Mucosa of stomach (tissue), 1 donor: Measurements from ENCODE around the gene BANF2.

Experiments
- H3K27me3 ChIP-seq: one replicate; pipeline ENCODE4 v1.7.0; 2013; ENCODE audit warnings: mild to moderate bottlenecking, low read length; ENCODE audit not compliant: control insufficient read depth, insufficient read depth
- H3K36me3 ChIP-seq: one replicate; pipeline ENCODE4 v1.7.0; 2013; ENCODE audit warnings: low read length; ENCODE audit not compliant: control insufficient read depth, insufficient read depth
- H3K4me1 ChIP-seq: one replicate; pipeline ENCODE4 v1.7.0; 2013; ENCODE audit warnings: mild to moderate bottlenecking, low read length; ENCODE audit not compliant: control insufficient read depth, insufficient read depth
- H3K4me3 ChIP-seq: one replicate; pipeline ENCODE4 v1.7.0; 2013; ENCODE audit warnings: low read length
- H3K9ac ChIP-seq: one replicate; pipeline ENCODE4 v1.7.0; 2013; ENCODE audit warnings: mild to moderate bottlenecking, low read length, moderate library complexity
- H3K9me3 ChIP-seq: one replicate; pipeline ENCODE4 v1.7.0; 2013; ENCODE audit warnings: mild to moderate bottlenecking, low read length, moderate library complexity; ENCODE audit not compliant: control insufficient read depth
- donor health status: Pancreatic carcinoma.

BANF2 gene

DNA sequence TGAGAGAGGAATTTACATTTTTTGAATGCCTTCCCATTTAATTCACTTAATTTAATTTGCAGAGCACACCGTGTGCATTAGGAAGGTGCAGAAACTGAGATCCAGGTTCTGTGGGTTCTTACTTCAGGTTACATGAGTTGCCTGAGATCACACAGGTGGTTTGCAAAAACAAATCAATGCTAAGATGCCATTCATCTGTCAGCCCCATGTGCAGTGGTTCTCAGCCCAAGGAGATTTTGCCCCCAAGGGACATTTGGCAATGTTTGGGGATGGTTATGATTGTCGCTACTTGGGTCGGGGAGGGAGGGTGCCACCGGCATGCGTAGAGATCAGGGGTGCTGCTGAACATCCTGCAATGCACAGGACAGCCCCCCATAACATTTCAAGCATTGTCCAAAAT, 34.6 kb downstream of the BANF2 start:
- no peaks in the 10 kb centered on the region for H3K4me1 ChIP-seq
- no peak overlapping the region for H3K4me3 ChIP-seq
- H3K27me3 ChIP-seq, result no peaks in the 10 kb centered on the region
- no peaks in the 10 kb centered on the region for H3K36me3 ChIP-seq
- H3K9me3 ChIP-seq, result no peaks in the 10 kb centered on the region
- H3K9ac ChIP-seq, result no peak overlapping the region

DNA sequence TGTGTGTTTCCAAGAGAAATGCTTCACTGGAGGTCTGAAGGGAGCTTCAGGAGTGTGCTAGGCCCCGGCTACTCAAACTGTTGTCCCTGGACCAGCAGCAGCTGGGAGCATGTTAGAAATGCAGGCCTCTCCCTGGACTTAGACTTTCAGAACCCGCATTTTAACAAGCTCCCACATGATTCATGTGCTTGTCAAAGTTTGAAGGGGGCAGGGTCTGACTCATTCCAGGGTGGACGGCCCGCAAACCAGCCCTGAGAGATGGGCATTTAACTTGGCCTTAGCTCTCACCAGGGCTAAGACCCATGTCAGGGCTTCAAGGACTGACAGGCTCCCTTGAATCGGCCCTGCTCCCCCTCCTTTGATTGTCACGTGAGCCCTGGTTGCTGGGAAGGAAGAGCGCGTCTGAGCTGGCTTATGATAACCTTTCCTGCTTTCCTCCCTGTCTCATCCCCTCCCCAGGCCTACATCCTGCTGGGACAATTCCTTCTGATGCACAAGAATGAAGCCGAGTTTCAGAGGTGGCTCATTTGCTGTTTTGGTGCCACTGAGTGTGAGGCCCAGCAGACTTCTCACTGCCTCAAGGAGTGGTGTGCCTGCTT, 35.5 kb downstream of the BANF2 start:
- Histone ChIP-seq H3K9me3 (no peaks in the 10 kb centered on the region), H3K27me3 (no peaks in the 10 kb centered on the region), H3K4me3 (no peak overlapping the region), H3K36me3 (no peaks in the 10 kb centered on the region), H3K9ac (no peak overlapping the region), H3K4me1 (no peaks in the 10 kb centered on the region)

DNA sequence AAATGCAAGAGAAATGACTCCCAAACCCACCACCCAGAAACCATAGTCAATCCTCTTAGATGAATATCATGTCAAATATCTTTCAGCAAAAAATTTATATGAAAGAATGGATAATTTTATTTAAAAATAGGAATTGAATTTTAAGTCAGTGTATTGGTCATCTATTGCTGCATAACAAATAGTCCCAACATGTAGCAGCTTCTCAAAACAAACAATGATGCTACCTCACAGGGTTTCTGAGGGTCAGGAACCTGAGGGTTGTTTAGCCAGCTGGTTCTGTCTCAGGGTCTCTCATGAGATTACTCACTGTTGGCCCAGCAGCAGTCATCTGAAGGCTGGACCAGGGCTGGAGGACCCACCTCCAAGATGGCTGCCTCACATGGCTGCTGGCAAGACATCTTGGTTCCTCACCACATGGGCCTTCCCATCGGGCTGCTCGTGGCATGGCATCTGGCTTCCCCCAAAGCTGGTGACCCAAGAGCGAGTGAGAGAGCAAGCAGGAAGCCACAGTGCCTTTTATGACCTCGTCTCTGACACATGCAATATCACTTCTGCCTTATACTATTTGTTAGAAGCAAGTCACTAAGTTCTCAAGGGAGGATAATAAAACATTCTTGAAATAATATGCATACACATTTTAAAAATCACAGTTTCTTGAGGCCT, 36.3 kb downstream of the BANF2 start:
- H3K36me3 ChIP-seq, result no peaks in the 10 kb centered on the region
- no peak overlapping the region for H3K4me3 ChIP-seq
- no peak overlapping the region for H3K9ac ChIP-seq
- H3K9me3 ChIP-seq, result no peaks in the 10 kb centered on the region
- H3K4me1 ChIP-seq, result peaks cover 3% of the 10 kb centered on the region
- no peaks in the 10 kb centered on the region for H3K27me3 ChIP-seq

DNA sequence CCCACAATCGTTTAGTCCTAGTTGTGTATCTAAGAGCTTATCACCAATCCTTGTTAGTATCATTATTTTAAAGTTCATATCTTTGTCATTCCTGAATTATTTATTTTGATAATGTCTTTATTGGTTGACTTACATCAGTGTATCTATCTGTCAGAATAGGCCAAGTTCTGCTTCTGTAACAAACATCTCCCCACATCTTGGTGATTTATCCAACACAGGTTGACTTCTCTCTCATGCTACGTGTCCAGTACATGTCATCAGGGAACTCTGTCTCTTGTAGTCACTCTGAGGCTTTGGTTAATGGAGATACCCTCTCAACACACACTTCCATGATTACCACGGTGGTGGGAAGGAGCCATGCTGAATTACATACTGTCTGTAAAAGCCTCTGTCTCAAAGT, 38.4 kb downstream of the BANF2 start:
- H3K9me3 ChIP-seq, result no peaks in the 10 kb centered on the region
- no peaks in the 10 kb centered on the region for H3K27me3 ChIP-seq
- H3K36me3 ChIP-seq, result no peaks in the 10 kb centered on the region
- H3K9ac ChIP-seq, result no peak overlapping the region
- H3K4me3 ChIP-seq, result no peak overlapping the region
- peaks cover 9% of the 10 kb centered on the region for H3K4me1 ChIP-seq

DNA sequence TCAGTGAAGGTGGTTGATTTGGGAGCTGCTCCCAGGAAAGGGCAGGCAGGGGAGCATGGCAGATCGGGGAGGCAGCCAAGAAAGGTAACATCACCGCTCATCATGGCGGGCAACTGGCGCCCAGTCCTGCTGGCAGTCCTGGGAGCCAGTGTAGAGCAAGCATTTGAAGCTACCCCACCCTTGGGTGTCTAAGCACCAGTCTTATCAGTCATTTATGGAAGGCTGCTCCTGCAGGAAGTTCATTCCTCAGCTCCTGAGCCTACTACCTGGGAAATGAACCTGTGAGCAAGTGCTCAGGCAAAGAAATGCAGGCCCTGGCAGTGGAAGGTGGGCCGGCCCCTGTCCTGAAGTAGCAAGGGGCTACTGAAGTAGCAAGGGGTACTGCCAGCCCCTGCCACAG, 41.5 kb downstream of the BANF2 start:
- H3K9me3 ChIP-seq, result no peaks in the 10 kb centered on the region
- peaks cover 9% of the 10 kb centered on the region for H3K4me1 ChIP-seq
- no peak overlapping the region for H3K4me3 ChIP-seq
- H3K36me3 ChIP-seq, result no peaks in the 10 kb centered on the region
- H3K27me3 ChIP-seq, result no peaks in the 10 kb centered on the region
- no peak overlapping the region for H3K9ac ChIP-seq

DNA sequence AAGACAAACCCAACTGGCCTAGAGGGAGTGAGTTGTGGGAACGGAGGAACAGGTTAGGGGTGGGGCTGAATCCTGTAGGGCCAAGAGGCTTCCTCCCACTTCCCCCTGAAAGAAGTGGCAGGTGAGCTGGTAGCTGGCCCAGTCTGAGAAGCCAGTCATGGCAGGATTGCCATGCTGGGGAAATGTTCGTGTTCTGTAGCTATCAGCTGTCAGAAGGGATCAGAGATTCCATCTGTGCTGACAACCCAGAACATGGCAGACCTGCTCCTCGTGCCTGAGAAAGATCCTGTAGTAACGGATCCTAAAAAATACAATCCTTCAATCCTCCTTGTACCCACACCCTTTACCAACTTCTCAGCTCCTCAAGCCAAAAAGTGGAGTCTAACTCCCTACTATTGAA, 43.0 kb downstream of the BANF2 start:
- H3K9me3 ChIP-seq, result no peaks in the 10 kb centered on the region
- H3K4me3 ChIP-seq, result no peak overlapping the region
- H3K9ac ChIP-seq, result no peak overlapping the region
- H3K27me3 ChIP-seq, result no peaks in the 10 kb centered on the region
- no peaks in the 10 kb centered on the region for H3K36me3 ChIP-seq
- H3K4me1 ChIP-seq, result peaks cover 14% of the 10 kb centered on the region

DNA sequence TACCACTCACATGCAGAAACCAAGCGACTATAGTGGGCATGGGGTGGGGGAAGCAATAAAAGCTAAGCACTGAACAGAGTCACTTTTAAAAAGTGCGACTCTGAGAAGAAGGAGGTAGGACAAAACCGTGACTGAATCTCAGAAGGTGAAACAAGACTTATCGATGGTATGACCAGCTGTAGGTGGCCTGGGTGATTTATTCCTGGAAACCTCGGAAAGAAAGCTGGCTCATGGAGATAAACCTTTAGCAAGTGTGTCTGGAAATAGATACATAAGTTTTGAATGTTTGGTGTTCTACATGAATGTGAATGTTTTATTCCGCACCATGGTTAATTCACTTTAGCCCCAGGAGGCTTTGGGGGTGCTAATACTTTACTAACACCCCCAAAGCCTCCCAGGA, 43.9 kb downstream of the BANF2 start:
- Histone ChIP-seq H3K9me3 (no peaks in the 10 kb centered on the region), H3K4me1 (peaks cover 15% of the 10 kb centered on the region), H3K9ac (no peak overlapping the region), H3K36me3 (no peaks in the 10 kb centered on the region), H3K4me3 (no peak overlapping the region), H3K27me3 (no peaks in the 10 kb centered on the region)

DNA sequence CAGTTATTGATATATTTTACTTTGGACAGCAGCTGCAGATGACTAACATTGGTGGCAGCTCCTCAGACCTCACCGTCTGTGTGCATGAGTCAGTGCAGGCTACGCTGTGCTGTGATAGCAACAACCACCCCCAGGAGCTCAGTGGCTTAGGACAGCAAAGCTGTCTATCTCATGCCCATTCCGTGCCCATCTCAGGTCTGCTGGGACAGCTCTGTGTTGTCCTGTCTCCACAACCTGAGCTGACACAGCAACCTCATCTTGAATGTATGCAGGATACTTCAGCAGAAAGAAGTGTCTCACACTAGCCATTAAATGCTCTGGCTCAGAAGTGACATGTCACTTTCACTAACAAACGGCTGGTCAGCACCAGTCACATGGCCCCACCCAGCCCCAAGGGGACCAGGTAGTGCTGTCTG, 47.7 kb downstream of the BANF2 start:
- no peak overlapping the region for H3K9ac ChIP-seq
- H3K4me3 ChIP-seq, result no peak overlapping the region
- H3K4me1 ChIP-seq, result peaks cover 25% of the 10 kb centered on the region
- H3K9me3 ChIP-seq, result no peaks in the 10 kb centered on the region
- H3K36me3 ChIP-seq, result no peaks in the 10 kb centered on the region
- H3K27me3 ChIP-seq, result no peaks in the 10 kb centered on the region

DNA sequence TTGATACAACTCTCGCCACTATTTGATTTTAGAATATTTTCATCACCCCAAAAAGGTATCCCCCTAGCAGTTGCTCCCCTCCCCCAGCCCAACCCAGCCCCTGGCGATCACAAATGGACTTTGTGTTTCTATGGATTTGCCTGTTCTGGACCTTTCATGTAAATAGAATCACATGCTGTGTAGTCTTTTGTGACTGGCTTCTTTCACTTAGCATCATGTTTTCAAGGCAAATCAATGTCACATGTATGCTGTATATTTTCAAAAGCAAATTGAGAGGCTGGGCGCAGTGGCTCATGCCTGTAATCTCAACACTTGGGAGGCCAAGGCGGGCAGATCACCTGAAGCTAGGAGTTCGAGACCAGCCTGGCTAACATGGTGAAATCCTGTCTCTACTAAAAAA, 48.5 kb downstream of the BANF2 start:
- H3K9ac ChIP-seq, result no peak overlapping the region
- no peak overlapping the region for H3K4me3 ChIP-seq
- no peaks in the 10 kb centered on the region for H3K36me3 ChIP-seq
- no peaks in the 10 kb centered on the region for H3K9me3 ChIP-seq
- H3K27me3 ChIP-seq, result no peaks in the 10 kb centered on the region
- peaks cover 25% of the 10 kb centered on the region for H3K4me1 ChIP-seq

DNA sequence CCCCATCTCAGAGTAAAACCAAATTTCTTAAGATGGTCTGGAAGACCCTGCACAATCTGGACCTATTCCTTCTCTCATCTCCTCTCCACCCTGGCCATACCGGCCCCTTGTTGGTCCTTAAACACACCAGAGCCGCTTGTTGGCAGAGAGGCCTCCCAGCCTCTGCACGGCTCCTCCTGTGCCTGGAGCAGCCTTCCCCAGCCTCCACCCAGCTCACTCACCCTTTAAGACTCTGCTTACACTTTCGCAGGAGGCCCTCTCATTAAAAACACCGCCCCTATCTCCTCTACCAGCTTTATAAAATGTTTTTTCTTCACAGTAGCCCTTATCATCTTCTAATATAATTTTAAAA, 49.8 kb downstream of the BANF2 start:
- no peaks in the 10 kb centered on the region for H3K9me3 ChIP-seq
- H3K4me1 ChIP-seq, result peaks cover 25% of the 10 kb centered on the region
- H3K36me3 ChIP-seq, result no peaks in the 10 kb centered on the region
- no peak overlapping the region for H3K4me3 ChIP-seq
- H3K27me3 ChIP-seq, result no peaks in the 10 kb centered on the region
- no peak overlapping the region for H3K9ac ChIP-seq

DNA sequence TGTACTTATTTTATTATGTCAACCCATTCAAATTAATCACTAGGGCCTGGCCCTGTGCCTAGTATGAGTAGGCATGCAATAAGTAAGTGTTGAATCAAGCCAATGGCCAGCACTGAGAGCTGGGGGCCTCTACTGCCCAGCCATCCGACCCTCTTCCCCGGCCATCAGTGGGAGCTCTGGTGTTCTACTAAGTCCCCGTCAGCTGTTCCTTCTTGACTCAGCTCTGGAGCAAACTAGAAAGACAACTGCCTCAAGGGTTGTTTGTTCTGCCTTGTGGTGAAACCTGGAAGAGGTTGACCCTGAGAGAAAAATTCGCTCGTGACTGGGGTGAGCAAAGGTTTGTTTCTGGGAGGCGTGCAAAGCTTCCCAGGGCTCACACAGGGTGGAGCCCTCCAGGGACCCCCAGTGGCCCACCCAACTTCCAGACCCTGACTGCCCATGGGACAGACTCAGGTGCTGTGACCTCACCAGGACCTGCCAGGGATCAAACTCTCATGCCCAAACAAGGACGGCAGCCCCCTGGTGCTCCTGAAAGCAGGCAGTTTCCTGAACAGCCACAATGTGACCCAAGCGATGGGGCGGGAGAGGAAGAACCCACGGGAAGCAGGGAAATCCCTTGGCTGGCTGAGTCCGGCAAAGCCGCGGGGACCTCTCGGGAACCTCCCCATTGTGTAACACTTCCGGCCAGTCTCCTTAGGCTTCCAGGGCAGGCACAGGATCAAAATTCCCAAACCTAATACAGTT, 50.4 kb downstream of the BANF2 start:
- no peaks in the 10 kb centered on the region for H3K9me3 ChIP-seq
- peaks cover 25% of the 10 kb centered on the region for H3K4me1 ChIP-seq
- H3K4me3 ChIP-seq, result no peak overlapping the region
- no peak overlapping the region for H3K9ac ChIP-seq
- no peaks in the 10 kb centered on the region for H3K27me3 ChIP-seq
- H3K36me3 ChIP-seq, result no peaks in the 10 kb centered on the region

DNA sequence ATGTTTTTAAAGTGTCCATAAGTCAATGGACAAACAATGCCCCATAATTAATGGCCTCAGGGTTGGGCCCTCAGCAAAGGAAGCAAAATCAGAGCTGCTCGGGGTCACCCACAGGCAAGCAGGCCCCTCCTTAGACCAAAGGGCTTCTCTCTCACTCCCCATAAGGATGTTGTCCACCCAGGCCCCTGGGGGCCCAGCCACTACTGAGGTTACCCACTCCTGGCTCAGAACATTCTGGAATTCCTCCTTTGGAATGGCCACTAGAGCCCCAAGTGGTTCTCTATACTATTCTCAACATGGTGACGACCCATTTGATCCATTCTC, 50.9 kb downstream of the BANF2 start:
- H3K4me1 ChIP-seq, result peaks cover 25% of the 10 kb centered on the region
- H3K27me3 ChIP-seq, result no peaks in the 10 kb centered on the region
- no peak overlapping the region for H3K4me3 ChIP-seq
- H3K36me3 ChIP-seq, result no peaks in the 10 kb centered on the region
- H3K9ac ChIP-seq, result no peak overlapping the region
- H3K9me3 ChIP-seq, result no peaks in the 10 kb centered on the region
